SK-N-SH treated with all-trans-retinoic acid at 6 μM for 48 hours (cell line): ENCODE results near the gene HIVEP3.

Source experiments
- CSRNP3 ChIP-seq: fragments of 250-450 bp; sonication (Bioruptor Pico); IDR thresholded peaks from 2 replicates; pipeline ENCODE4 v1.5.1; 2021; ENCODE audit warnings: mild to moderate bottlenecking, moderate library complexity
- ESRRG ChIP-seq: fragments of 250-450 bp; sonication (Bioruptor Pico); IDR thresholded peaks from 2 replicates; pipeline ENCODE4 v1.6.1; 2021; ENCODE audit warnings: mild to moderate bottlenecking
- GLIS3 ChIP-seq: fragments of 250-450 bp; sonication (Bioruptor Pico); IDR thresholded peaks from 2 replicates; pipeline ENCODE4 v1.5.0; 2020; ENCODE audit warnings: mild to moderate bottlenecking, moderate library complexity
- OSR1 ChIP-seq: fragments of 250-450 bp; sonication (Bioruptor Pico); IDR thresholded peaks from 2 replicates; pipeline ENCODE4 v1.8.0; 2022; ENCODE audit warnings: moderate library complexity, mild to moderate bottlenecking, inconsistent platforms
- TCF4 ChIP-seq: fragments of 250-450 bp; sonication (Bioruptor Pico); IDR thresholded peaks from 2 replicates; pipeline ENCODE4 v1.8.0; 2021; ENCODE audit warnings: mild to moderate bottlenecking, moderate library complexity, borderline replicate concordance
- TOX ChIP-seq: fragments of 250-450 bp; sonication (Bioruptor Pico); IDR thresholded peaks from 2 replicates; pipeline ENCODE4 v1.8.0; 2021; ENCODE audit warnings: mild to moderate bottlenecking, moderate library complexity, borderline replicate concordance
- TSHZ2 ChIP-seq: fragments of 250-450 bp; sonication (Bioruptor Pico); IDR thresholded peaks from 2 replicates; pipeline ENCODE4 v1.5.0; 2020; ENCODE audit warnings: mild to moderate bottlenecking, moderate library complexity
- ZFP3 ChIP-seq: fragments of 250-450 bp; sonication (Bioruptor Pico); IDR thresholded peaks from 2 replicates; pipeline ENCODE4 v1.5.0; 2020; ENCODE audit warnings: mild to moderate bottlenecking, moderate library complexity
- ZNF565 ChIP-seq: fragments of 450-650 bp; formaldehyde crosslinking; conservative IDR thresholded peaks from 2 replicates; pipeline ENCODE4 v1.5.0; 2020; ENCODE audit warnings: low read depth, mild to moderate bottlenecking, moderate library complexity
- ZNF70 ChIP-seq: fragments of 450-650 bp; formaldehyde crosslinking; IDR thresholded peaks from 2 replicates; pipeline ENCODE4 v1.5.0; 2020; ENCODE audit warnings: mild to moderate bottlenecking, moderate library complexity
- TF ChIP-seq, protein P1 (sequence below): fragments of 250-450 bp; sonication (Bioruptor Pico); IDR thresholded peaks from 2 replicates; pipeline ENCODE4 v1.5.1; 2020; ENCODE audit warnings: low read depth, mild to moderate bottlenecking, moderate library complexity
- TF ChIP-seq, protein P2 (sequence below): fragments of 250-450 bp; sonication (Bioruptor Pico); IDR thresholded peaks from 2 replicates; pipeline ENCODE4 v1.8.0; 2020; ENCODE audit warnings: mild to moderate bottlenecking, moderate library complexity, borderline replicate concordance

GRCh38 chr1:41743366-41743765 is 175.4 kb downstream of the HIVEP3 start:
- no peak for TF ChIP-seq GLIS3 (CRISPR knock-in tag)
- TF ChIP-seq, protein P1, sequence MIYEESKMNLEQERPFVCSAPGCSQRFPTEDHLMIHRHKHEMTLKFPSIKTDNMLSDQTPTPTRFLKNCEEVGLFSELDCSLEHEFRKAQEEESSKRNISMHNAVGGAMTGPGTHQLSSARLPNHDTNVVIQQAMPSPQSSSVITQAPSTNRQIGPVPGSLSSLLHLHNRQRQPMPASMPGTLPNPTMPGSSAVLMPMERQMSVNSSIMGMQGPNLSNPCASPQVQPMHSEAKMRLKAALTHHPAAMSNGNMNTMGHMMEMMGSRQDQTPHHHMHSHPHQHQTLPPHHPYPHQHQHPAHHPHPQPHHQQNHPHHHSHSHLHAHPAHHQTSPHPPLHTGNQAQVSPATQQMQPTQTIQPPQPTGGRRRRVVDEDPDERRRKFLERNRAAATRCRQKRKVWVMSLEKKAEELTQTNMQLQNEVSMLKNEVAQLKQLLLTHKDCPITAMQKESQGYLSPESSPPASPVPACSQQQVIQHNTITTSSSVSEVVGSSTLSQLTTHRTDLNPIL (CRISPR knock-in tag): no peak
- TF ChIP-seq ZFP3 (CRISPR knock-in tag): no peak
- no peak for TF ChIP-seq ESRRG (CRISPR knock-in tag)
- TF ChIP-seq CSRNP3: no peak
- TF ChIP-seq, protein P2, sequence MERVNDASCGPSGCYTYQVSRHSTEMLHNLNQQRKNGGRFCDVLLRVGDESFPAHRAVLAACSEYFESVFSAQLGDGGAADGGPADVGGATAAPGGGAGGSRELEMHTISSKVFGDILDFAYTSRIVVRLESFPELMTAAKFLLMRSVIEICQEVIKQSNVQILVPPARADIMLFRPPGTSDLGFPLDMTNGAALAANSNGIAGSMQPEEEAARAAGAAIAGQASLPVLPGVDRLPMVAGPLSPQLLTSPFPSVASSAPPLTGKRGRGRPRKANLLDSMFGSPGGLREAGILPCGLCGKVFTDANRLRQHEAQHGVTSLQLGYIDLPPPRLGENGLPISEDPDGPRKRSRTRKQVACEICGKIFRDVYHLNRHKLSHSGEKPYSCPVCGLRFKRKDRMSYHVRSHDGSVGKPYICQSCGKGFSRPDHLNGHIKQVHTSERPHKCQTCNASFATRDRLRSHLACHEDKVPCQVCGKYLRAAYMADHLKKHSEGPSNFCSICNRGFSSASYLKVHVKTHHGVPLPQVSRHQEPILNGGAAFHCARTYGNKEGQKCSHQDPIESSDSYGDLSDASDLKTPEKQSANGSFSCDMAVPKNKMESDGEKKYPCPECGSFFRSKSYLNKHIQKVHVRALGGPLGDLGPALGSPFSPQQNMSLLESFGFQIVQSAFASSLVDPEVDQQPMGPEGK (CRISPR knock-in tag): no peak
- TF ChIP-seq TCF4 (CRISPR knock-in tag): no peak
- no peak for TF ChIP-seq OSR1 (CRISPR knock-in tag)
- no peak for TF ChIP-seq ZNF565 (CRISPR knock-in tag)
- no peak for TF ChIP-seq TOX (CRISPR knock-in tag)
- TF ChIP-seq TSHZ2 (CRISPR knock-in tag): no peak
- TF ChIP-seq ZNF70: no peak
